Tongue (tissue), 2 donors: Measurements from ENCODE around the gene GNA14. TPM values are rescaled to one million over a fixed set of nuclear protein-coding genes. Genes with fewer than 3 reads are reported as not detected.
"Not testable (repeated sequence)": the region's sequence is repeated elsewhere in the genome, so short reads cannot be mapped to it uniquely, and the experiment has no call there.

Experiments
- DNase-seq: peaks from one replicate; pipeline ENCODE4 v3.0.0-alpha.2; 2015
- total RNA-seq: library from RNA; depleted of rRNA; stranded (reverse); fragments of >200 nt; gene quantifications from one replicate; pipeline ENCODE4 v1.2.3, GENCODE V29; 2014

Gene GNA14
- total RNA-seq, 1 donor from 2014 or later: 5.9 TPM

DNA sequence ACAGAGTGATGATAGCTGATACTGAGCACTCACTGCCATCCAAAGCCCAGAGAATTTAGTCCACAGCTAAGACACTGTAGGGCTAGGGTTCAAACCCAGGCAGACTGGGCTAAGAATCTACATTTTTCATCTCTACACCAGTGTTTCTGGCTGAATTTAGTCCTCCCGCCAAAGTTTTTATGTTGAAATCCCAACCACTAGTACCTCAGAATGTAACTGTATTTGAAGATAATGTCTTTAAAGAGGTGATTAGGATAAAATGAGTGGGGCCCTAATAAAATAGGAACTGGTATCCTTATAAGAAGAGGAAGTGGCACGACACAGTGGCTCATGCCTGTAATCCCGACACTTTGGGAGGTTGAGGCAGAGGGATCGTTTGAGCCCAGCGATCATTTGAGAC, 4.3 kb downstream of the GNA14 start:
- no peak for DNase-seq

- no peak for DNase-seq
Observed at GRCh38 chr9:77640741-77641580, 7.2 kb downstream of the GNA14 start.

DNA sequence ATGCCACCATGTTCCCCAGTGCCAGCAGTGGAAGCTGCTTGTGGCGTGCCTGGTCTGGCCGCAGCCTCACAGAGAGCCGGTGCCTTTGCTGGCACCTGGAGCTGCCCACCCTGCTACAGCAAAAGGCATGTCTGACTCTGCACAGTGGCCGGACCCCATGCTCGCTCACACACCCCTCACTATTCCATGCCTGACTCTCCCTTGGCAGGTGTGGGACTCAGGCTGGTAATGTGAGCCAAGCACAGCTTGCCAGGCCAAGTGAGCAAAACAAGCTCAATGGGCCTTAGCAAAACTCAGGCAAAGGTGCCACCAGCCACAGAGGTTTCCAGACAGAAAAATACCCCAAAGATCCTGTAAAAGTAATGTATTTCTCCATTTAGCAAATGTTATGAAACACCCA, 15.5 kb downstream of the GNA14 start:
- peak; percentile 34 for DNase-seq

- not testable (repeated sequence) for DNase-seq
Observed at GRCh38 chr9:77628864-77629263, 19.3 kb downstream of the GNA14 start.

DNA sequence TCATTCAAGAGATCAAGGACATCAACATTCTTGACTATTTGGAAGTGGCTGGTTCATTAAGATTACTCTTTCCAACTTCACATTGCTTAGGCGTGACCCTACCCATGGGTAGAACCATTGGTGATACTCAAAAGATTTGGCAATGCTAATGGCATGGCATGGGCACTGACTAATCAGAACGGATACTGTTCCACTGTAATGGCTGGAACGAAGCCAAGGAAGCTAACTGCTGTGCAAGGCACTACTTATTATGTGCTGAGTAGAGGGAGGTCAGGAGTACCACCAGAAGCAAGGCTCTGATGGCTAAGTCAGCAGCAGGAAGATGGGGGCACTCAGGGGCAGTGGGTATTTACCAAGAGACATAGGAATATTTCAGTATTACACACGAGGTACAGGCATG, 31.9 kb downstream of the GNA14 start:
- DNase-seq: peak; percentile 20

- no peak for DNase-seq
Observed at GRCh38 chr9:77614645-77615044, 33.5 kb downstream of the GNA14 start.

DNA sequence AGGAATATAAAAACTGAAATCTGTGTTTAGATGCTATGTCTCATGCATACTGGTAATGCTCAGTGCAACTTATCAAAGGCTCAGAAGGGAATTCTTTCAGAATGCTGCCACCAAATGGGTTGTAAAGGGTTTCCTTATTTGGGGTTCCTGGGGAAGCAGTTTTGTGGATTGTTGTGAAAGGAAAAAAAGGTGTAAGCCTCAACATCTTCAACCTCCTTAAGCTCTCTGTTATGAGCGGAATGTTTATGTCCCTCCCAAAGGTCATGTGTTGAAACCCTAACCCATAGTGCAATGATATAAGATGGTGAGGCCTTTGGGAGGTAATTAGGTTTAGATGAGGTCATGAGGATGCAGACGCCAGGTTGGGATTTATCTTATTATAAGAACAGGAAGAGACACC, 41.6 kb downstream of the GNA14 start:
- DNase-seq: no peak

GRCh38 chr9:77605449-77606220, 42.5 kb downstream of the GNA14 start:
- DNase-seq: no peak

DNA sequence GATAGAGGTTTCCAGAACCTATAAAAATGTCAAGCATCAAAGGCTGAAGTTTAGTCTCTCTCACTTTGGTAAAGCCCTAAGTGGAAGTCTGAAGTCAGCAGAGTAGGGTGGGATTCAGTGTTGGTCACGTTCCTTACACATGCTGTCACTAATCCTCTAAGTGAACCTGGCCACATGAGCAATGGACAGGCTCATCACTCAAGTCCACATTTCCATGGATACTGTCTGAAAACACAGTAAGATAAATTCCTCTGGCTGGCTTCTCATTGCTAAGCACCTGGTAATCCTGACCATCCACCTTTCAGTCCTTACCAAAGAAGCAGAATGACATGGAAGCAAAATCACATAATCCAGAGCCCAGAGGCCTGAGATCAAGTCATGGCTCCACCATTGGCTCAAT, 43.8 kb downstream of the GNA14 start:
- DNase-seq: no peak

- DNase-seq: no peak
Observed at GRCh38 chr9:77602852-77603251, 45.3 kb downstream of the GNA14 start.

DNA sequence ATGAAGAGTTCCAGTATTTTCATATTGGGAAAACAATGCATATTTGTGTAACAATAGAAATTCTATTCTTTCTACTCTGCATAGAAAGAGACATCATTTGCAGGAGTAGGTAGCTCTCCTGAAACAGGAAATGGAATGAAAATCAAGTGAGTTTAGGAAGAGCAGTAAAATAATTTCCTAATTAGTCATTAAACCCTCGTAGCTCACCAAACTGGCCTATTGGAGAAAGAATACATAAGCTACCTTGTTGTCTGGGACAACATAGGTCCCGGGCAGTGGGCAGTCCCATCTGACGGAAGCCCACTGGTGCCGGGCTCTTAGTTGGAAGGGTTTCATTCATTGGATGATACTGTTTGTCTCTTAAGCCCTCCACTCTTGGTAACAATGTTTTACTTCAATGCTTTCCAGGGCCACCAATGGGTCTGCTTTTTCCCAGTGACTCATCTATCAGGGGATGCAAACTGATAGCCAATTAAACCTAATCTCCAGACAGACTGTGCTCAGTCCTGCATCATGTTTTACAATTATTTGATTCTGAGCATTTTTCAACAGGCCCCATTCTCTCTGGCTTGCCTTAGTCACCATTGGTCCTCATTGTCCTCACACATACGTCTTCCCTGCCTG, 46.5 kb downstream of the GNA14 start:
- no peak for DNase-seq

DNA sequence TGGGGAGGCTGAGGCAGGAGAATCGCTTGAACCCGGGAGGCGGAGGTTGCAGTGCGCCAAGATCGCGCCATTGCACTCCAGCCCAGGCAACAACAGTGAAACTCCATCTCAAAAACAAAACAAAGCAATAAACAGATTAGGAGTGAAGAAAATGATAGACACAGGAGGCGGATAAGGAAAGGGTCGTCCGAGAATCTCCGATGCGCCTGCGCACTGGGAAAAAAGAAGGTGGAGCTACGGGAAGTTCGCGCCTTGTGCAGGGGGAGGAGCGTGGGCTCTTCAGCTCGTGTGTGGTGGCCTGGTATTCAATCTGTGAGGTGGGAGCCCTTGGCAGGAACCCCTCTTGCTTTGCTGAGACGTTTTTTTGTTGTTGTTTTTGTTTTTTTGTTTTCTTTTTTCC, 47.3 kb downstream of the GNA14 start:
- DNase-seq: no peak

GRCh38 chr9:77599492-77599891, 48.6 kb downstream of the GNA14 start:
- no peak for DNase-seq

DNA sequence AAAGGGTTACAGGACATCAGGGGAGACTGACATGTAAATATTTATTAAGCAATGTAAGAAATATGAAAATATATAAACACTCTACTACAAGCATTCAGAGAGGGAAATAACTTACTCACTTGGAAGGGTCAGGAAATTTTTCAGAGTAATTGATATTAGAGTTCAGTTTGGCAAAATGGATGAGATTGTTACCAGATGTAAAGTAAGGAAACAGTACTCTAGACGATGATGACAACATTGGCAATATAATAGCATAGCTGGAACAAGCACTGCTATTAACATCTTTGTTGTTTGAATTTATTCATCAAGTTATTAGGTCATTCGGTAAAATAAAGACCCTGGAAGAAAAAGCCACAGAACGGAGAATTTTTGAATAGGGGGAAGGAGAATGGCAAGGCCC, 49.1 kb downstream of the GNA14 start:
- peak; percentile 56 for DNase-seq

GRCh38 chr9:77598524-77598923, 49.6 kb downstream of the GNA14 start:
- DNase-seq: peak; percentile 95

GRCh38 chr9:77597057-77597456, 51.1 kb downstream of the GNA14 start:
- no peak for DNase-seq

DNA sequence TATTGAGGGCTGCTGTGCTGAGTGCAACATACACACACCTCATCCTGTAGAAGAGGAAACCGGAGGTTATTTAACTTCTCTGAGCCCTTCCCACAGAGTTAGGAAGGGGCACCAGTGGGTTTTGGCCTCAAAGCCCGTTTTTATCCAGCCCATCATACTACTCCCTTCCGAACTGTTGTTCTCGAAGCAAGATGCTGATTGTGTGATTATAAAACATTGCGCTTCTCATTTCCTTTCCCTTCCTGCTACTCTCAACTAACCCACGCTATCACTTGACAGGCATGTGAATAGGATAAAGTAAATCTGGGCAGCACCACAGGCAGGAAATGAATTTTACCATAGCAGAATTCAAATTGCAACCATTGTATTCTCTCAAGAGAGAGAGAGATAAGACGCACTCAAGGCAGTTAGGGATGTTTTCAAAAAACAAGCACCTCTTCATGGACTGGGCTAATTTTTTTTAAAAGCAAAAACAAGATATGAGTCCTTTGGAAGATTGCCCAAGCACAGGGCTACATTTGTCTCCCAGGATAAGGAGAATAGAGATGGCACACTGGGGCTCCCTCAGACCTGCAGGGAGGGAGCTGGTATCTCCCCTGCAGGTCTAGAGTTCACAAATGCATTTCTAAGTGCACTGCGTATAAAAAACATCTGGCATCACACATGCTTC, 52.6 kb downstream of the GNA14 start:
- DNase-seq: no peak

DNA sequence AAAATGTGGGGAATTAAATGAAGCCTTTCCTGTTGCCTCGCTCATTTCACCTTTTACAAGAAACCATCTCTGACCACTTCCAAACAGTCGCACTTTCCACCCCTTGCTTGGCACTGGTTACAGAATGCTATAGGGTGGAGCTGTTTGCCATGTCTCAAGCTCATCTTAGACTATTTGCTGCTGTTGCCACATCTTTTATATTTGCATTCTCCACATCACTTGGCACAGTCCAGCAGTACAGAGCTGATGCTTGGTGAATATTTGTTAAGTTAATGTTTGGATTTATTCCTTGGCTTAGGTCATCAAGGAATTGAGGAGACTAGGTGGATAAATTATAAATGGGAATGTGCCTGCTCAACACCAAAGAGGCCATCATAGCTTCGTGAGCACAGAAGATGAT, 53.2 kb downstream of the GNA14 start:
- no peak for DNase-seq

GRCh38 chr9:77593528-77593927, 54.6 kb downstream of the GNA14 start:
- no peak for DNase-seq

DNA sequence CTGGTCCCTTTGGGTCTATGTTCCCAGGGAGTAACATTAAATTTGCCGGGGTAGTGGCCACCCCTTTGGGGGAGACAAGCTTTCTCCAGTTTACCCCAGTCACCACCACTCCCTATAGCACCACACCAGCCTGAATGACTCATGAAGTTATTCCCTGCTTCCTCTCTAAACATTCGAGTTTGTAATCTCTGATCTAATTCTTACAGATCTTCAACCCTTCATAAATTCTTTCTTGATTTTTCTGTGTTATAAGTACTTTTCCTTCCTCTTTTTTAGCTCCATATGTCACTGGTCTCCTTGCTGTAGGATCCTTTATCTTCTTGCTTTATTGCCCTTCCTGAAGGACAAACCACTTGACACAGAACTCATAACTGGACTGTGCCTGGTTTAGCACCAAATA, 55.6 kb downstream of the GNA14 start:
- DNase-seq: no peak

GRCh38 chr9:77589046-77589795, 58.9 kb downstream of the GNA14 start:
- DNase-seq: no peak
